C4-2B (cell line): Measurements from ENCODE around the gene PIWIL1.

Experiments
- H3K27ac ChIP-seq: fragments of 450-650 bp; 2 replicates; pipeline ENCODE4 v1.5.1; 2017
- CTCF ChIP-seq: fragments of 450-650 bp; conservative IDR thresholded peaks from 2 replicates; pipeline ENCODE4 v1.5.1; 2017; ENCODE audit warnings: mild to moderate bottlenecking
- ZFX ChIP-seq: fragments of 450-650 bp; IDR thresholded peaks from 2 replicates; pipeline ENCODE4 v1.6.1; 2017

The PIWIL1 gene

DNA sequence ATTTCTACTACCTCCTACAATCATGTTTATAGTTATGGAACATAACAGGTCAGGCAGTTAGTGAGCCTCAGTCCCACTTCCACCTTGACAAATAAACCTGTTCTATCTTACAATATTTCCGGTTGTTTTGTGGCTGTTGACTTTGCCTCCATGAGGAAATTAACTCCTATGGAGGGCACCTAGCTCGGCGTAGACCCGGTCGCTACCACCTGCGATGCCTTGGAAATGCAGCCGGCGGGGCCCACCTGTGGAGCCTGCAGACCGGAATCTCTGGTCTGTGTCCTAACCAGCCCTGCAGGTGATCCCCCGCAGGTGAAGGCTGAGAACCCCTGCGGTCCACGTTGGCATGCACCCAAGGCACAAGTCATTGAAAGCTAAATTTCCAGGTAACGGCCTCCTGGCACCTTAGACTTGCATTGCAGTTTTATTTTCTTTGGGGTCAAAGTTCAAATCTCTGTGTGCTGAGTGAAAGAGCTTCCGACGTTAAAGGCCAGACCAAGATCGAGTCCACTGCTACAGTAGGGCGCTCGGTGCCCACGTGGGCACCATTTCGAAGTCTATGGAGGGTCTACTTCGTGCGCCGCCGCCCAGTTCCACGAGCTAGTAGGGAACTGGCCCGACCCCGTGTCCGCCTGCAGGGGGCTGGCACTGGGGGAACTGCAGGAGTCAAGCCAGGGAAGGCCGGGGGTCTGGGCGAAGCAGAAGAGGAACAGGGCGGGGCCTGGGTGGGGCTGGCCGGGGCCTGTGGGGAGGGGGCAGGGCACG, 782 bp upstream of the PIWIL1 start:
- no peak overlapping the region for H3K27ac ChIP-seq
- TF ChIP-seq CTCF (no peak), ZFX (no peak)

DNA sequence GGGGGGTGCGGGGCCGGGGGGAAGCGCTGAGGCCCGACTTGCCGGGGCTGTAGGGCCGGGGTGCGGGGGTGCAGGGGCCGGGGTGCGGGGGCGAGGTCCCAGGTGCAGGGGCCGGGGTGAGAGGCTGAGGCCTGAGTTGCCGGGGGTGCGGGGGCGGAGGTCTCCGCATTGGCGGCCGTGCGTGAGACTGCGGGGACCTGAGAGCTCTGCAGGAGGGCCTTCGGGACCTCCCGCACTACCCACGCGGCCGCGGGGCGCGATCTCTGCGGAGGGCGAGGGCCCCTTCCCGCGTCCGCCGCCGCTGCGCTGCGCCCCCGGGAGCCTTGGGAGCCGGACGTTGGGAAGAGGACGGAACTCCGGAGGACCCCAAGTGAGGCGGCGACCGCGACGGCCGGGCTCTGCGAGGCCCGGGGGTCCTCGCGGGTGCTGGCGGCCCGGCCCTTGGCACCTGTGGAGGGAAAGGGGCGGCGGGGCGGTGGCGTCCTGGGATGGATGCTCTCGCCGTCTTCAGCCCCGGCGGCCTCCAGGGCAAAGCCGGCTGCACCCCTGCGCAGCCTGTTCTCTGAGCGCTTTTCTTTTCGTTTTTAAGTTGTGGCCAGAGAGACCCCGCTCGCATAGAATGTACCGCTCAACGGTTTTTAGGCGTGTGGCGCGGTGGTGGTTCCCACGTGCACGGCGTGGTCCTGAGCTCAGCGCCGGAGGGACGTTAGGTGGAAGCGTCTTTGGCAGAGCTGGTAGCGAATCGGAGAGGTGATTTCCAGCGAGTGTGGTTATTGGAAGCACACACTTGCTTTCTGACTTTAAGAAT, 1.3 kb downstream of the PIWIL1 start:
- no peak overlapping the region for H3K27ac ChIP-seq
- TF ChIP-seq ZFX (no peak), CTCF (no peak)

- H3K27ac ChIP-seq, result no peak overlapping the region
- TF ChIP-seq ZFX, result no peak
- no peak for TF ChIP-seq CTCF
Observed at GRCh38 chr12:130339951-130340350, 2.3 kb downstream of the PIWIL1 start.

DNA sequence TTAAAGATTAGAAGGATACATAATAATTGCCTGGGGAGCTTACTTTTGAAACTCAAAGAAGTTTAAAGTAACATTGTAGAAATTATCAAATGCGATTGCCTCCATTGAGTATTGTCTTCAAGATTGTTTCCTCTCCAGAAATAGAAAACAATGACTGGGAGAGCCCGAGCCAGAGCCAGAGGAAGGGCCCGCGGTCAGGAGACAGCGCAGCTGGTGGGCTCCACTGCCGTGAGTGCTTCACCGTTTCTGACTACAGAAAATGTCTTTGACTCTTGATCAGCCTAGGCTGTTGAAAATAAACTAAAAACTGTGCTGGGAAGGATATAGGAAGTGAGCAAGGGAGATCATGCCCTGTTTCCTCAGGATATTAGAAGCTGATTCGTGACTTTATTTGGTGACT, 4.8 kb downstream of the PIWIL1 start:
- H3K27ac ChIP-seq, result no peak overlapping the region
- TF ChIP-seq CTCF (no peak), ZFX (no peak)

- TF ChIP-seq ZFX (no peak), CTCF (no peak)
- H3K27ac ChIP-seq, result no peak overlapping the region
Observed at GRCh38 chr12:130342842-130343241, 5.2 kb downstream of the PIWIL1 start.

GRCh38 chr12:130344529-130344928, 6.8 kb downstream of the PIWIL1 start:
- no peak for TF ChIP-seq ZFX
- TF ChIP-seq CTCF, result no peak

GRCh38 chr12:130345292-130345691, 7.6 kb downstream of the PIWIL1 start:
- no peak overlapping the region for H3K27ac ChIP-seq
- no peak for TF ChIP-seq ZFX
- TF ChIP-seq CTCF, result no peak

More at GRCh38 chr12:130344529-130344928, 6.8 kb downstream of the PIWIL1 start:
- no peak overlapping the region for H3K27ac ChIP-seq
